HG03175 (cell line): Measurements from ENCODE around the gene FBXL17.

Experiments
- ATAC-seq: cut with Tn5 transposase; IDR thresholded peaks from one replicate; pipeline ENCODE4 v1.9.1; 2021; ENCODE audit warnings: mild to moderate bottlenecking, moderate library complexity; ENCODE audit not compliant: unreplicated experiment

The FBXL17 gene

GRCh38 chr5:108101821-108102220 is 280.1 kb downstream of the FBXL17 start:
- no peak for ATAC-seq

- no peak for ATAC-seq
These were observed 280.8 kb downstream of the FBXL17 start for GRCh38 chr5:108101130-108101529.

GRCh38 chr5:108094800-108095199 is 287.1 kb downstream of the FBXL17 start:
- no peak for ATAC-seq

GRCh38 chr5:108093186-108093585 is 288.7 kb downstream of the FBXL17 start:
- ATAC-seq: no peak

GRCh38 chr5:108090946-108091345 is 291.0 kb downstream of the FBXL17 start:
- no peak for ATAC-seq

- ATAC-seq: no peak
These were observed 297.8 kb downstream of the FBXL17 start for GRCh38 chr5:108084105-108084504.

GRCh38 chr5:108083232-108083631 is 298.7 kb downstream of the FBXL17 start:
- ATAC-seq: no peak

- no peak for ATAC-seq
These were observed 300.2 kb downstream of the FBXL17 start for GRCh38 chr5:108081707-108082106.

- ATAC-seq: no peak
These were observed 302.1 kb downstream of the FBXL17 start for GRCh38 chr5:108079753-108080152.

- ATAC-seq: no peak
These were observed 303.0 kb downstream of the FBXL17 start for GRCh38 chr5:108078882-108079281.

GRCh38 chr5:108078345-108078744 is 303.6 kb downstream of the FBXL17 start:
- no peak for ATAC-seq

- no peak for ATAC-seq
These were observed 307.3 kb downstream of the FBXL17 start for GRCh38 chr5:108074626-108075025.

- no peak for ATAC-seq
These were observed 317.6 kb downstream of the FBXL17 start for GRCh38 chr5:108064302-108064701.

GRCh38 chr5:108061941-108062340 is 320.0 kb downstream of the FBXL17 start:
- ATAC-seq: no peak

- no peak for ATAC-seq
These were observed 321.6 kb downstream of the FBXL17 start for GRCh38 chr5:108060340-108060739.

- ATAC-seq: no peak
These were observed 322.6 kb downstream of the FBXL17 start for GRCh38 chr5:108059334-108059733.

- no peak for ATAC-seq
These were observed 327.5 kb downstream of the FBXL17 start for GRCh38 chr5:108054349-108054748.

GRCh38 chr5:108046955-108047670 is 334.8 kb downstream of the FBXL17 start:
- no peak for ATAC-seq

- no peak for ATAC-seq
These were observed 345.4 kb downstream of the FBXL17 start for GRCh38 chr5:108036482-108036881.

GRCh38 chr5:108028883-108029282 is 353.0 kb downstream of the FBXL17 start:
- no peak for ATAC-seq

GRCh38 chr5:108028412-108028811 is 353.5 kb downstream of the FBXL17 start:
- no peak for ATAC-seq

GRCh38 chr5:108025957-108026356 is 355.9 kb downstream of the FBXL17 start:
- ATAC-seq: no peak

GRCh38 chr5:108024986-108025385 is 356.9 kb downstream of the FBXL17 start:
- no peak for ATAC-seq
